C4-2B (cell line): ENCODE data around the gene CLIC1.

Experiments used
- H3K27ac ChIP-seq: fragments of 450-650 bp; 2 replicates; pipeline ENCODE4 v1.5.1; 2017
- CTCF ChIP-seq: fragments of 450-650 bp; conservative IDR thresholded peaks from 2 replicates; pipeline ENCODE4 v1.5.1; 2017; ENCODE audit warnings: mild to moderate bottlenecking
- ZFX ChIP-seq: fragments of 450-650 bp; IDR thresholded peaks from 2 replicates; pipeline ENCODE4 v1.6.1; 2017

CLIC1 gene

GRCh38 chr6:31723245-31723979 is 12.9 kb downstream of the CLIC1 start, which contains the start of gene MPIG6B:
Gene MPIG6B, plus strand, starts transcription at chr6:31723373. Its CDS starts 11 bp downstream, at chr6:31723384.
- TF ChIP-seq CTCF: no peak
- TF ChIP-seq ZFX: no peak
- H3K27ac ChIP-seq: no peak within 1 kb of the TSS

- TF ChIP-seq ZFX (no peak), CTCF (no peak)
- no peak overlapping the region for H3K27ac ChIP-seq
These were observed 14.2 kb downstream of the CLIC1 start for GRCh38 chr6:31722173-31722572.

GRCh38 chr6:31721351-31722020 is 14.8 kb downstream of the CLIC1 start, which contains the start of gene LY6G6C:
Gene LY6G6C, minus strand, starts transcription at chr6:31721746. Its CDS starts 67 bp downstream, at chr6:31721679.
- TF ChIP-seq ZFX: no peak
- TF ChIP-seq CTCF: no peak
- H3K27ac ChIP-seq: no peak within 1 kb of the TSS

- no peak for TF ChIP-seq CTCF
- TF ChIP-seq ZFX: no peak
- H3K27ac ChIP-seq: 0 out of 2 replicates have a peak overlapping the region, but pooled peaks have one; percentile 80
These were observed 16.0 kb downstream of the CLIC1 start for GRCh38 chr6:31720196-31720770.

- peak overlapping the region; percentile 80 for H3K27ac ChIP-seq
- TF ChIP-seq CTCF: no peak
- TF ChIP-seq ZFX: no peak
These were observed 17.3 kb downstream of the CLIC1 start for GRCh38 chr6:31719001-31719400.

- peak overlapping the region; percentile 80 for H3K27ac ChIP-seq
- TF ChIP-seq CTCF: no peak
- no peak for TF ChIP-seq ZFX
These were observed 18.1 kb downstream of the CLIC1 start for GRCh38 chr6:31718265-31718664.
